Left hindlimb (tissue), 1 donor: ENCODE results near the gene AHNAK2.
"Not testable (repeated sequence)": the region's sequence is repeated elsewhere in the genome, so short reads cannot be mapped to it uniquely, and the experiment has no call there.

Source experiments
- DNase-seq: peaks from one replicate; pipeline ENCODE4 v3.0.0-alpha.2; 2018

AHNAK2 gene

DNA sequence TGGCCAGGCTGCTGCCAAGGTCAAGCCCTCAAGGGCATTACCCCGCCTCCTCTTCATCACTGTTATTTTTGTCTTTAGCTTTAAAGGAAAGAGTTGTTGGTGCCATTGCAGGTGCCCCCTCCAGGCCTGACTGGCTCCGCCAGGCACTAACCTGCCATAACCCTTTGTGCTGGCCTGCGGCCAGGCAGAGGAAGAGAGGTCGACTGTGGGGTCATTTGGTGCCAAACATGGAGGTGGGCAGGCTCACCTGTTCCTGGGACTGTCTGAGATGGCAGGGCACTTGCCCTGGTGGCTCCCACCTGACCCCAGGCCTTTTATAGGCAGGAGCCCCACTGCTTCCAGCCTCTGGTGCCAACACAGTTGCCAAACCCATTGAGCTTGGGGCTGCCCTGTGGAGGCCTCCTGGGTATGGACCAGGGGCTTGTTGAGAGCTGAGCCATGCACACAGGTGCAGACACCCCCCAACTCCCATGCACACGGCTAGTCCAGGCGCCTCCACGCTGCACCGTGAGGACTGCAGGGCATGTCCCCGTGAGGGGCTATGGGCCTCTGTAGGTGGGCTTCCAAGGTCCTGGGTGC is 82.9 kb downstream of the AHNAK2 start:
- DNase-seq = no peak

DNA sequence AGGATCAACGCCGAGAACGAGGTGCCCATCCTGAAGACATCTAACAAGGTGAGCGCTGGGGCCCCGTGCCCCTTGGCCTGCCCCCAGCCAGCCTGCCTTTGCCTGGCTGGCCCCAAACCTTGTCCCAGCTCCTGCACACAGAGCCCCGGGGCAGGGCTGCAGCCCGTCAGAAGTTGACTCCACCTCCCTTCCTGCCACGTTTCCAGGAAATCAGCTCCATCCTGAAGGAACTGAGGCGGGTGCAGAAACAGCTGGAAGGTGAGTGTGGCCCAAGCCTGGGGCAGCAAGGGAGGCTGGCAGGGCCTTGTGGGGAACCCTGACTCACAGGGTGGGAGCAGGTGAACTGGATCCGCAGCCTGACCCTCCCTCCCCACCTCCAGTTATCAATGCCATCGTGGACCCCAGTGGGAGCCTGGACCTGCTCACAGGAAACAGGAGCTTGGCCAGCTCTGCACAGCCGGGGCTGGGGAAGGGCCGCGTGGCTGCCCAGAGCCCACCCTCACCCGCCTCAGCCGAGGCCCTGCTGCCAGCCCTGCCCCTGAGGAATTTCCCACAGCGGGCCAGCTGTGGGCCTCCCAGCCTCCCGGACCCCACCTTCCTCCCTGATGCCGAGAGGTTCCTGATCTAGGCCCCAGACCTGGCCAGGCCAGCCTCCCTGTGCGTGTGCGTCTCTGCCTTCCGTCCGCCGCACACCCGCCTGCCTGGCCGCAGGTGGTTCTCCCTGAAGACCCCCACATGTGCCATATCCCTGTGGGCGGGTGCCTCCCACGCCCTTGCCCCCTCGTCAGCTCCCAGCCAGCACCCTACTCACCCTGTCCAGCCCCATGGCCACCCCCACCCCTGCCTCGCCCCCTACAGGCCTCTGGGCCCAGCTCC is 83.6 kb downstream of the AHNAK2 start:
- no peak for DNase-seq

GRCh38 chr14:104893435-104894207 is 84.6 kb downstream of the AHNAK2 start:
- no peak for DNase-seq

DNA sequence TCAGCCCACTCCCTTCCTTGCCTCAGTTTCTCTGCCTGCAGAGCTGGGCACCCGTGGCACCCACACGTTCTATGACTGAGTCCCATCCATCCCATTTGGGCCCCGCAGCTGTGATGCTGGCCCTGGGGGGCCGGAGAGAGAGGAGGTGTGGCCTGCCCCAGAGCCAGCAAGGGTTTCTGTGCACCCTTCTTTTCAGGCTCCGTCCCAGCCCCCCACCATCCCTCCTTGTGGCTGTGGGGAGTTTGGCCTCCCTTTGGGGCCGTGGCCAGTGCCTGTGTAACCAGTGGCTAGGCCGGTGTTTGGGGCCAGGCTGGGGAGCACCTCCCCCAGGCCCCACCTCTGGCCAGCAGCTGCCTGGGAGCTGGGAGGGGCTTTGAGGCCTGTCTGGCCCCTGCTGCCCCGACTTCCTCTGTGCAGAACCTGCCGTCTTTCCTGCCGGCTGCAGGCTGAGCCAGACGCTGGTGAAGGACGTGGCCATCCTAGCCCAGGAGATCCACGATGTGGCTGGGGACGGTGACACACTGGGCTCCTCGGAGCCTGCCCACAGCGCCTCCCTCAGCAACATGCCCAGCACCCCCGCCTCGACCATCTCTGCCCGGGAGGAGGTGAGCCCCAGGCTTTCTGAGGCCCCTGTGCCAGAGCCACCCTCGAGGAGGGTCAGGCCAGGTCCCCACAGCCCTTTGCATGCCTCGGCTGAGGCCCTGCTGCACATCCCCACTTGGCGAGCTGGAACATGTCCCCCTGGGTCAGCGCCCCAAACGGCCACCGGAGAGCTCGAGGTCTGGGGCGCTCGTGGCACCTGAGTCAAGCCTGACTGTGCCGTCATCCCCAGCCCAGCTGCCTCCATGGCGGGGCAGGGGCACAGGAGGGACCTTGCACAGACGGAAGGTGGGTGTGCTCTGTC is 85.4 kb downstream of the AHNAK2 start:
- DNase-seq = peak; percentile 40

- peak; percentile 36 for DNase-seq
These were observed 86.3 kb downstream of the AHNAK2 start for GRCh38 chr14:104891664-104892530.

DNA sequence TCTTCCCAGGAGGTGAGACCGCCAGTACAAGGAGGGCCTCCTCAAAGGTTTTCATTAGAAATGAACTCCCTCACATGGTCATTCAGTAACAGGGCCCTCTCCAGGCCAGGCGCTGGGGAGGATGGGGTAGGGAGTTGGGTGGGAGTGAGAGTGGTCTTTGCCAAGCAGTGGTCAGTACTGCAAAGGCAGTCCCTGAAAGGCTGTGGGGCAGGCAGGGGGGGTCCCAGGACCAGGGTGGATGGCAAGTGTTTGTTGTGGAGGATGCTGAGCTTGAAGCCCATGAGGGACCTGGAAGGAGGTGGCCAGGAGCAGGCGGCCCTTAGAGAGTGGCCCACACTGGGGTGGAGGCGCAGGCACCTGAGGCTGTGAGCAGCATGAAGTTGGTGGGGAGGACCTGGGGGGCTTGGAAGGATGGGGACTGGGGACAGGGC is 87.0 kb downstream of the AHNAK2 start:
- no peak for DNase-seq

DNA sequence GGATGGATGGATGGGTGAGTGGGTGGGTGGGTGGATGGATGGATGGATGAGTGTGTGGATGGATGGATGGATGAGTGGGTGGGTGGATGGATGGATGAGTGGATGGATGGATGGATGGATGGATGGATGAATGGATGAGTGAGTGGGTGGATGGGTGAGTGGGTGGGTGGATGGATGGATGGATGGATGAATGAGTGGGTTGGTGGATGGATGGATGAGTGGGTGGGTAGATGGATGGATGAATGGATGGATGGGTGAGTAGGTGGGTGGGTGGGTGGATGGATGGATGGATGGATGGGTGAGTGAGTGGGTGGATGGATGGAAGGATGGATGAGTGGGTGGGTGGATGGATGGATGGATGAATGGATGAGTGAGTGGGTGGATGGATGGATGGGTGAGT is 87.9 kb downstream of the AHNAK2 start:
- not testable (repeated sequence) for DNase-seq

- no peak for DNase-seq
These were observed 88.8 kb downstream of the AHNAK2 start for GRCh38 chr14:104889375-104889757.

DNA sequence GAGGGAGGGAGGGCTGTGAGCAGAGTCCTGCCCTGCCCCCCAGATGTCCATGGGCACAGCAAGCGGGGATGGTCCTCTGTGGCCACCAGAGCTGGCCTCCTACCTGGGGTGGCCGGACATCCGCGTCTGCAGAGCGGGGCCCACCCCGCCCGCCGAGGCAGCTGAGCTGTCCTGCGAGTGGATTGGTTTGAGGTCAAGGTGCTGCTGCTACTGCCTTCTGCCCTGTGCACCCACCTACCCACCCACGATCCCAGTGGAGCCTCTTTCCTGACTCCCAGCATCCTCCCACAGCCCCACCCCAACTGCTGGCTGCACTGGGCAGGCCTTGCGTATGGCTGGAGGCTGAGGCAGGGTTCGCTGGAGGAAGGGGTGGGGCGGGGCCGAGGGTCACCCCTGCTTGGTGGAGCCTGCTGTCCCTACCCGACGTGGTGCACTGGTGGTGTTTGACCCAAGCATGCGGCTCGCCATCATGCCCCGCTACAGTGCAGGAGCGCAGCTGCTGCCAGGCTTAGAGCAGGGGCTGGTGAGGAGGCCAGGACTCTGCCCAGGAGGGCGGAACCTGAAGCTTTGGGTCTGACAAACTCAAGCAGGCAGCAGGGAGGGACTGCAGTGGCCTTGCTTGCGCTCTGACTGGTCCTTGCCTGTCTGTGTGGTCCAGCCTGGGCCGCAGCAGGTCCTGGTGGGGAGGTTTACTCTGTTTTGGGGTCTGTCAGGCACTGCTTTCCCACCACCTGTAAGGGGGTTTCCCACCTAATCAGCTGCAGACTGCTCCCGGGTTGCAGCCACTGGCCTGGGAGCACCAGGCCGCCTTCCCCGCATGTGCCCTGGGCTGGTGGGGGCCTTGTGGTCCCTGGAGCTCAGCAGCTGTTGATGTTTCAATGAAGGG is 89.4 kb downstream of the AHNAK2 start:
- peak; percentile 31 for DNase-seq

- no peak for DNase-seq
These were observed 90.3 kb downstream of the AHNAK2 start for GRCh38 chr14:104887623-104888488.
